Common myeloid progenitor, CD34-positive (primary cell): ENCODE measurements around the gene SMPD3.
A peak's percentile ranks its signal among the peaks of the same experiment; 100 is the strongest.

ENCODE experiments used
- CTCF ChIA-PET: fragments of 350-600 bp; sonication (Branson Sonifier 250); formaldehyde crosslinking; loops from one replicate; lab custom pipeline; 2021; ENCODE audit warnings: antibody characterized with exemption; lab: Charles Lee
- POLR2A ChIA-PET: fragments of 350-600 bp; sonication (Branson Sonifier 250); formaldehyde crosslinking; loops from one replicate; lab custom pipeline; 2021; ENCODE audit warnings: antibody characterized with exemption; lab: Charles Lee
- DNase-seq, 3 donors: peaks; one replicate each; pipeline versions ENCODE4 v3.0.0 to v3.0.0-alpha.2; 2013
- H3K27ac ChIP-seq, 2 experiments: 1 replicate in 1 of 2; 2 replicates in 1 of 2; pipeline ENCODE4 v1.7.0; 2013; ENCODE audit warnings: inconsistent platforms in 2 of 2, low read length in 2 of 2, mild to moderate bottlenecking in 2 of 2, low read depth in 1 of 2, moderate library complexity in 1 of 2; ENCODE audit not compliant: severe bottlenecking in 2 of 2, insufficient read depth in 1 of 2, poor library complexity in 1 of 2
- H3K27me3 ChIP-seq, 5 experiments: replicated peaks in 2 of 5; 1 replicate in 3 of 5; 2 replicates in 2 of 5; pipeline versions ENCODE4 v1.6.1 to v1.7.0; 2013; ENCODE audit warnings: low read length in 4 of 5, mild to moderate bottlenecking in 2 of 5, moderate library complexity in 2 of 5, inconsistent platforms in 1 of 5; ENCODE audit not compliant: insufficient read depth in 5 of 5, control insufficient read depth in 4 of 5
- H3K36me3 ChIP-seq, 4 experiments: 1 replicate in 2 of 4; 2 replicates in 2 of 4; pipeline versions ENCODE4 v1.6.1 to v1.7.0; 2013; ENCODE audit warnings: low read length in 3 of 4, control low read depth in 1 of 4, mild to moderate bottlenecking in 1 of 4; ENCODE audit not compliant: control insufficient read depth in 4 of 4, insufficient read depth in 4 of 4
- H3K4me1 ChIP-seq, 4 experiments: 1 replicate in 3 of 4; 2 replicates in 1 of 4; pipeline versions ENCODE4 v1.6.1 to v1.7.1; 2013; ENCODE audit warnings: low read length in 3 of 4, mild to moderate bottlenecking in 3 of 4, control low read depth in 1 of 4, inconsistent platforms in 1 of 4, moderate library complexity in 1 of 4; ENCODE audit not compliant: control insufficient read depth in 4 of 4, insufficient read depth in 4 of 4; ENCODE audit errors: control extremely low read depth in 1 of 4
- H3K4me3 ChIP-seq, 7 experiments: 1 replicate in 4 of 7; 2 replicates in 3 of 7; pipeline versions ENCODE4 v1.5.1 to v1.7.0; 2013; ENCODE audit warnings: mild to moderate bottlenecking in 7 of 7, low read length in 6 of 7, moderate library complexity in 6 of 7, inconsistent platforms in 2 of 7, low read depth in 2 of 7, control low read depth in 1 of 7; ENCODE audit not compliant: insufficient read depth in 4 of 7, control insufficient read depth in 1 of 7; ENCODE audit errors: extremely low read depth in 1 of 7
- H3K9me3 ChIP-seq, 5 experiments: 1 replicate in 4 of 5; 2 replicates in 1 of 5; pipeline versions ENCODE4 v1.6.1 to v1.7.1; 2013; ENCODE audit warnings: low read length in 4 of 5, mild to moderate bottlenecking in 2 of 5, inconsistent platforms in 1 of 5, low read depth in 1 of 5, moderate library complexity in 1 of 5; ENCODE audit not compliant: control insufficient read depth in 4 of 5, insufficient read depth in 2 of 5; ENCODE audit errors: control extremely low read depth in 1 of 5
- WGBS: methylation state at CpG from one replicate; pipeline ENCODE4 v1.1.5; 2013; ENCODE audit not compliant: insufficient coverage; 5-methylcytosine and 5-hydroxymethylcytosine counted together

Gene SMPD3

GRCh38 chr16:68310437-68310773, 137.9 kb downstream of the SMPD3 start:
- peaks cover 5 to 33% (median 26%) of the 10 kb centered on the region in 4 experiments for H3K4me1 ChIP-seq
- no peaks in the 10 kb centered on the region for H3K9me3 ChIP-seq
- CTCF ChIA-PET = interaction anchor here (0.7 to 2.2 kb wide), 6 partner anchors 18 to 56 kb away, joined by 3 to 37 read pairs (median 6); partner anchors contain the start of gene SLC7A6
- peak overlapping the region; percentile 77 to 99 (median 94) for H3K4me3 ChIP-seq
- WGBS = 0% methylated on average over 29 of the region's 29 CpGs
- no peaks in the 10 kb centered on the region for H3K27me3 ChIP-seq
- POLR2A ChIA-PET = interaction anchor here (1.2 to 2.3 kb wide), 6 partner anchors 19 to 53 kb away, joined by 3 to 12 read pairs (median 4); partner anchors contain the start of gene SLC7A6
- peak overlapping the region; percentile 64 to 85 for H3K27ac ChIP-seq
- H3K36me3 ChIP-seq = peaks cover 5 to 40% (median 17%) of the 10 kb centered on the region in 4 experiments
- DNase-seq = no peak

DNA sequence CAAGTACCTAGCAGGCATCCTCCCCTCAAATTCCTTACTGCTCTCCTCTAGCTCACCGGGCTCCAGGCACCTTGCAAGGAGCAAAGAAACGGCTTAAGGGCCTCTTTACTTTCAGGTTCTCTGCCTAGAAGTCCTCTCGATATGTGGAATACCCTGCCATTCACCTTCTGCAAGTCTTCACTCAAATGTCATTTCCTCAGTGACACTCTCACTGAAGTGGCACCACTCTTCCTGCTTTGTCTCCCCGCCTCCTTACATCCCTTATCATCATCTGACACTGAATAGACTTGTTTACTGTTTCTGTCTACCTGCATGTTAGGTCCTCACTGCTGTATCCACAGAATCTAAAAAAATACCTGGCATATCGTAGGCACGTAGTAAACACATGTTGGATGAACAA, 138.5 kb downstream of the SMPD3 start:
- POLR2A ChIA-PET = no interaction called here
- peaks cover 6 to 41% (median 19%) of the 10 kb centered on the region in 4 experiments for H3K36me3 ChIP-seq

More for the DNA sequence above, 138.5 kb downstream of the SMPD3 start:
- Histone ChIP-seq H3K4me1 (peaks cover 5 to 33% (median 26%) of the 10 kb centered on the region in 4 experiments), H3K27me3 (no peaks in the 10 kb centered on the region), H3K27ac (peak overlapping the region; percentile 64 to 85), H3K4me3 (peak overlapping the region; percentile 77 to 99 (median 94)), H3K9me3 (no peaks in the 10 kb centered on the region)
- DNase-seq = no peak
- 46% methylated on average over 6 of the region's 6 CpGs for WGBS
- CTCF ChIA-PET = interaction anchor here (1.1 to 6.7 kb wide), 2 partner anchors 10 to 48 kb away, joined by 5 to 34 read pairs; no protein-coding TSS in a partner anchor
